HFF-Myc (cell line): Measurements from ENCODE around the gene BUD31.

Experiments
- DNase-seq: peaks from one replicate; pipeline ENCODE4 v3.0.0-alpha.2; 2011; ENCODE audit warnings: low read depth; ENCODE audit errors: extremely low read depth
- H3K4me3 ChIP-seq: replicated peaks from 2 replicates; pipeline ENCODE4 v1.5.1; 2011; ENCODE audit warnings: low read depth, mild to moderate bottlenecking, control low read depth, low read length
- TF ChIP-seq, protein P1 (sequence below): IDR thresholded peaks from 2 replicates; pipeline ENCODE4 v1.5.1; 2012; ENCODE audit warnings: mild to moderate bottlenecking, low read depth, low read length, control low read depth; ENCODE audit errors: missing control alignments

BUD31 gene

DNA sequence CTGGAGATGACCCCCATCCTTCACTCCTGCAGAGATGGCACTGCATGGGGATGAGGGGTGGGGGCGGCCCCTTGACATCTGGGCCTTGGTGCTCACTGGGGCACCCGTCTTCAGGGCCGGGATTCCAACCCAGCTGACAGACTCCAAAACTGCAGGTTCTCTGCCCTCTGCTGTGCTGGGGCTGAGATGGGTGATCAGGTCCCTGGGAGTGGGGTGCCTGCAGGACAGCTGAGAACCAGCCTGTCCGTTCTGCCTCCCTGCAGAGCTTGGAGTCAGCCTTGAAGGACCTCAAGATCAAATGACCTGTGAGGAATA lies 14.6 kb upstream of the BUD31 start:
- no peak for DNase-seq
- TF ChIP-seq, protein P1, sequence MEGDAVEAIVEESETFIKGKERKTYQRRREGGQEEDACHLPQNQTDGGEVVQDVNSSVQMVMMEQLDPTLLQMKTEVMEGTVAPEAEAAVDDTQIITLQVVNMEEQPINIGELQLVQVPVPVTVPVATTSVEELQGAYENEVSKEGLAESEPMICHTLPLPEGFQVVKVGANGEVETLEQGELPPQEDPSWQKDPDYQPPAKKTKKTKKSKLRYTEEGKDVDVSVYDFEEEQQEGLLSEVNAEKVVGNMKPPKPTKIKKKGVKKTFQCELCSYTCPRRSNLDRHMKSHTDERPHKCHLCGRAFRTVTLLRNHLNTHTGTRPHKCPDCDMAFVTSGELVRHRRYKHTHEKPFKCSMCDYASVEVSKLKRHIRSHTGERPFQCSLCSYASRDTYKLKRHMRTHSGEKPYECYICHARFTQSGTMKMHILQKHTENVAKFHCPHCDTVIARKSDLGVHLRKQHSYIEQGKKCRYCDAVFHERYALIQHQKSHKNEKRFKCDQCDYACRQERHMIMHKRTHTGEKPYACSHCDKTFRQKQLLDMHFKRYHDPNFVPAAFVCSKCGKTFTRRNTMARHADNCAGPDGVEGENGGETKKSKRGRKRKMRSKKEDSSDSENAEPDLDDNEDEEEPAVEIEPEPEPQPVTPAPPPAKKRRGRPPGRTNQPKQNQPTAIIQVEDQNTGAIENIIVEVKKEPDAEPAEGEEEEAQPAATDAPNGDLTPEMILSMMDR = no peak
- H3K4me3 ChIP-seq = no peak overlapping the region

- no peak overlapping the region for H3K4me3 ChIP-seq
- DNase-seq = no peak
- TF ChIP-seq, protein P1 = no peak
Observed at GRCh38 chr7:99395616-99396327, 13.0 kb upstream of the BUD31 start.

DNA sequence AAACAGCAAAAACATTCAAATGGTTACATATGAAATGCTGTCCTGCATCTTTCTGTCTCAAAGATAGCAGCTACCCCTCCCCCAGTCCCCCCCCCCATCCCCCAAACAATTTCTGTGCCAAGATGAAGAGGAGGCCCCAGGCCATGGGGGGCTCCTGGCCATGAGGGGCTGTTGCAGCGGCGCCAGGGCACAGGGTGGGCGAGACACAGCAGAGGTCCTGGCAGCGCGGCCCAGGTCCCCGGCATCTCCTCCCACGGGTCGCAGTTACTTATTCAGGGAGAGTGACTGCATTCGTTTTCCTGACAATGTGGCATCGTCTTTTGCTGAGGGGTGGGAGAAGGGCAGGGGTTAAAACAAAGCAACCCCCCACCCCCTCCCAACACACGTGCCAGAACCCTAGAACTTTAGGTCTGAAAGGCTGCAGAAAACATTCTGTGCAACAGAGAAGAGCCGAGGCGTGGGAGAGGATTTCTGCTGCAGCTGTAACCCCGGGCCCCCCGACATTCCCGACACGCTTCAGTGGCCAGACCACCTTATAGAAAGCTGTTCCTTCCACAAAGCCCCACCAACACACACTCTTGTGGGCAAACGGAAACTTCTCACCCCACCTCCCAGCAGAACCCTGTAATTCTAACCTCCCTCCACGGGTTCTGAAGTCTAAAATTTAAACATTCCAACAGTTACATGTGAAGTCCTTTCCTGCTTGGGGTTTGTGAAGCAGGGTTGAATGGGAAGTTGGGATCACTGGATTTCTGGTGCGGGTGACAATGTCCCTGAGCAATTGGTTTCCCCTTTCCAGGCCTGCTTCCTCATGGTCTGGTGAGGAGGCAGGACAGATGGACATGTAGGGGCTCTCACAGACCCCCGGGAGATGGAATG lies 12.1 kb upstream of the BUD31 start:
- no peak for DNase-seq
- no peak overlapping the region for H3K4me3 ChIP-seq
- TF ChIP-seq, protein P1 = no peak

DNA sequence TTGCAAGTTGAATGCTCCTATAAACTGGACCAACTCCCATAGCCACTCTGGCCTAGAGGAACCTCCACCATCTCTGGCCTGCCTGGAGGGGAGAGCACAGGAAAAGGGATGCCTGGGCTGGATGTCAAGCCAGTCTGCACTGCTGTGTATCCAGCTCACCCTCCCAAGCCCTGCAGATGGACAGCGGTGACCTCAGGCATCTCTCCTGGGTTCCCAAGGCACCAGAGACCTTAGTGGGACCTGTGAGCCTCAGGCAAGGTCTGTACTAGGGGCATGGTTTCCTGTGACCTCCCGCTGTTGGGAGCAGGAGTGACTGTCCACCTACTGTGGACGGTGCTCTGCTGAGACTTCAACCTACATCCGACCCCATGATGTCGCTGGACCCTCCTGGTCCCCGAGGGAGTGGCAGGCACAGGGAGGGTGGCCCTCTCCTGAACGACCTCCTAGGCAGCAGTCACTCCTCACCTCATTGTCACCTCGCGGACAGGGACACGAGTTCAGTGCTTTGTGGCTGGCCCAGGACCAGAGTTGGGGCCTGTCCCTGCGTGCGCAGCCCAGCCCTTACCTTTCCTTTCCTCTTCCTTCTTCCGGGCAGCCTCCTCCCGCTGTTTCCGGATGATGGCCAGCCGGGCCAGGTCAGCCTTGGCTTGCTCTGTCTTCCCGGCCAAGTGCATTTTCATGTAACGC lies 11.3 kb upstream of the BUD31 start:
- no peak overlapping the region for H3K4me3 ChIP-seq
- DNase-seq = no peak
- TF ChIP-seq, protein P1 = no peak

GRCh38 chr7:99398891-99399445 lies 9.8 kb upstream of the BUD31 start:
- no peak for DNase-seq
- TF ChIP-seq, protein P1 = no peak
- H3K4me3 ChIP-seq = no peak overlapping the region

DNA sequence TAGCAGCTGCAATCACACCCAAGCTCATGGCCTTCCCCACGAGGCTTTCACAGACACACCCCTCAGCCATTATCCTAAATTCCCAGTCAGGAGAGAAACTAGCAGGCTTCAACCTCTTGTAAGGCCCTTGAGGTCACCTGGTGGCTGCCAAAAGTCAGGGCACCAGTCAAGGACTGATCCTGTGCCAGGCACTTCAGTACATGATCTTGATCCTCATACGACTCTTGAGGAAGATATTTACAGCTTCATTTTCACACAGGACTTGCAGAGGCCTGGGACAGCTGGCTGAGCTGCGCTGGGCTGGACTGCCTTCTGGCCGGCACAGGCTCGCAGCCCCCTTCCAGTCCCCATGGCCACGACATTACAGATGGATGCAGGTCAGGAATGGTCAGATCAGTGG lies 9.2 kb upstream of the BUD31 start:
- TF ChIP-seq, protein P1 = no peak
- H3K4me3 ChIP-seq = no peak overlapping the region
- no peak for DNase-seq
